PC-3 (cell line): ENCODE results near the gene NAALADL1. TPM values are rescaled to one million over a fixed set of nuclear protein-coding genes. Genes with fewer than 3 reads are reported as not detected.

ENCODE experiments used
- ATAC-seq: fragments of 200-7000 bp; cut with Tn5 transposase; 2 replicates; pipeline ENCODE4 v1.9.1; 2020; ENCODE audit warnings: mild to moderate bottlenecking, moderate library complexity
- BruUV-seq: library from RNA; stranded (reverse); fragments of 400-500 nt; replicated peaks from 2 replicates; lab custom pipeline; 2021; lab: Mats Ljungman, UMichigan
- CTCF ChIA-PET: fragments of 300-600 bp; sonication (Branson Sonifier 250); formaldehyde crosslinking; loops from one replicate; lab custom pipeline; 2022; ENCODE audit warnings: antibody characterized with exemption; lab: Charles Lee
- POLR2A ChIA-PET: fragments of 300-600 bp; sonication (Branson Sonifier 250); formaldehyde crosslinking; loops from one replicate; lab custom pipeline; 2022; ENCODE audit warnings: antibody characterized with exemption; ENCODE audit not compliant: unreplicated experiment; lab: Charles Lee
- DNase-seq: peaks from one replicate; pipeline ENCODE4 v3.0.0-alpha.2; 2015
- H2AFZ ChIP-seq: fragments of 300-600 bp; sonication (generic); 2 replicates; pipeline ENCODE4 v1.6.0; 2016; ENCODE audit warnings: antibody characterized with exemption, low read length
- H3F3A ChIP-seq: fragments of 300-600 bp; sonication (generic); one replicate; pipeline ENCODE4 v1.6.0; 2017; ENCODE audit warnings: antibody characterized with exemption, low read length, control low read depth, mild to moderate bottlenecking; ENCODE audit not compliant: unreplicated experiment
- H3K27ac ChIP-seq: fragments of 300-600 bp; sonication (generic); 2 replicates; pipeline ENCODE4 v1.5.1; 2016; ENCODE audit warnings: mild to moderate bottlenecking, low read length
- H3K27me3 ChIP-seq: fragments of 300-600 bp; sonication (generic); 2 replicates; pipeline ENCODE4 v1.6.1; 2016; ENCODE audit warnings: low read length, mixed read lengths
- H3K36me3 ChIP-seq: fragments of 300-600 bp; sonication (generic); 2 replicates; pipeline ENCODE4 v1.6.1; 2016; ENCODE audit warnings: low read depth, mixed run types, low read length, mixed read lengths
- H3K4me1 ChIP-seq: fragments of 300-600 bp; sonication (generic); 2 replicates; pipeline ENCODE4 v1.5.1; 2016; ENCODE audit warnings: low read length; ENCODE audit not compliant: insufficient read depth
- H3K4me2 ChIP-seq: fragments of 300-600 bp; sonication (generic); 2 replicates; pipeline ENCODE4 v1.6.0; 2016; ENCODE audit warnings: low read length
- H3K4me3 ChIP-seq: fragments of 300-600 bp; sonication (generic); 2 replicates; pipeline ENCODE4 v1.5.1; 2016; ENCODE audit warnings: mild to moderate bottlenecking, low read length, mixed read lengths
- H3K79me2 ChIP-seq: fragments of 300-600 bp; sonication (generic); 2 replicates; pipeline ENCODE4 v1.6.1; 2017; ENCODE audit warnings: low read length, mixed read lengths
- H3K9ac ChIP-seq: fragments of 300-600 bp; sonication (generic); 2 replicates; pipeline ENCODE4 v1.6.0; 2016; ENCODE audit warnings: mild to moderate bottlenecking, low read length
- H3K9me2 ChIP-seq: fragments of 300-600 bp; sonication (generic); replicated peaks from 2 replicates; pipeline ENCODE4 v1.6.1; 2016; ENCODE audit warnings: mixed run types, low read length, mixed read lengths
- H3K9me3 ChIP-seq: fragments of 300-600 bp; sonication (generic); 2 replicates; pipeline ENCODE4 v1.6.1; 2016; ENCODE audit warnings: low read length, mixed read lengths
- H4K20me1 ChIP-seq: fragments of 300-600 bp; sonication (generic); 2 replicates; pipeline ENCODE4 v1.6.1; 2016; ENCODE audit warnings: low read length, mixed read lengths
- CTCF ChIP-seq: fragments of 300-600 bp; sonication (generic); conservative IDR thresholded peaks from 2 replicates; pipeline ENCODE4 v1.5.1; 2017; ENCODE audit warnings: antibody characterized with exemption, low read depth, mild to moderate bottlenecking, low read length
- EZH2 ChIP-seq: fragments of 300-600 bp; sonication (generic); IDR thresholded peaks from one replicate; pipeline ENCODE4 v1.6.1; 2017; ENCODE audit warnings: antibody characterized with exemption, mild to moderate bottlenecking, low read length; ENCODE audit not compliant: unreplicated experiment
- EZH2phosphoT487 ChIP-seq: fragments of 300-600 bp; sonication (generic); IDR thresholded peaks from 2 replicates; pipeline ENCODE4 v1.6.1; 2018; ENCODE audit warnings: mild to moderate bottlenecking, antibody characterized with exemption, low read length, borderline replicate concordance
- intact Hi-C: fragments of 100-400 bp; cut with micrococcal nuclease; formaldehyde crosslinking; loops from 2 replicates; pipeline ENCODE4 v1.9.0; 2023
- total RNA-seq: library from RNA; depleted of rRNA; stranded (reverse); fragments of >200 nt; gene quantifications from 2 replicates; pipeline ENCODE4 v1.2.3, GENCODE V29; 2014

The NAALADL1 gene
- total RNA-seq, 1 experiment from 2014 or later, result 0.47 TPM

DNA sequence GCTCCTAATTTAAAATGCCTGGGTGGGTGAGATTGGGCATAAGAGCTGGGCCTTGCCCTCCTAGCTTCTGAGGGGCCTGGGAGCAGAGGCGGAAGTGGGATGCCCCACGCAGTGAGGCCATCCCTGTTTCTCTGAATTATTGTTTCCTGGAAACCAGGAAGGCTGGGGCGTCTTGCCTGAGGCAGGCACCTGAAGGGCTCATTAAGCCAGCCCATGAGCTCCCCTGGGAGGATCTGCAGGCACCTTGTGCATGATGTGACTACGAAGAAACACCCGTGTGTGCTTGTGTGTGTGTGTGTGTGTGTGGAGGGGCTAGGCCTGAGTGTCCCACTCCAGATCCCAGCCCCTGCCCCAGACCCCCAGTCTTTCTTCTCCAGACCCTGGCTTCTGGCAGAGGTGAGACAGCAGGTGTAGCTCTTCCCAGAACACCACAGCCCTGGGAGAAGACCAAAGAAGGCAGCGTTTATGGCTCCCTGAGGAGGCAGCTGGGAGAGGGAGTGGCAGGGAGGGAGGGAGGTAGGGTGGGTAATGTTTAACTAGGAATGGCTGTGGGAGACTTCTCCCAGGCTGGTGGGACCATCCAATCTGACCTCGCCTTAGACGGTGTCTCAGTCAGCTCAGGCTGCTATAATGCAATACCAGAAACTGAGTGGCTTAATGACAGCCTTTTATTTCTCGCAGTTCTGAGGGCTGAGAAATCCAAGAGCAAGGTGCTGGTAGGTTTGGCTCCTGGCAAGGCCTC is 59.5 kb downstream of the NAALADL1 start:
- ChIA-PET POLR2A (no interaction called here), CTCF (interaction anchor here (0.6 to 1.0 kb wide), 2 partner anchors 62 to 154 kb away, joined by 3 to 4 read pairs; no protein-coding TSS in a partner anchor)
- Histone ChIP-seq H3K79me2 (no peaks in the 10 kb centered on the region), H4K20me1 (no peaks in the 10 kb centered on the region), H3K4me1 (no peaks in the 10 kb centered on the region), H3K4me3 (no peak overlapping the region), H3K27ac (no peak overlapping the region), H3K9ac (no peak overlapping the region), H3K4me2 (no peak overlapping the region), H2AFZ (no peak overlapping the region), H3F3A (no peaks in the 10 kb centered on the region), H3K9me2 (no peaks in the 10 kb centered on the region), H3K36me3 (no peaks in the 10 kb centered on the region), H3K27me3 (no peaks in the 10 kb centered on the region), H3K9me3 (no peaks in the 10 kb centered on the region)
- DNase-seq (no peak), ATAC-seq (no peak)
- no peak for TF ChIP-seq EZH2phosphoT487
- no peak for TF ChIP-seq CTCF
- no peak for TF ChIP-seq EZH2
- intact Hi-C loops, result no loop called here
- no TSS peak for BruUV-seq

DNA sequence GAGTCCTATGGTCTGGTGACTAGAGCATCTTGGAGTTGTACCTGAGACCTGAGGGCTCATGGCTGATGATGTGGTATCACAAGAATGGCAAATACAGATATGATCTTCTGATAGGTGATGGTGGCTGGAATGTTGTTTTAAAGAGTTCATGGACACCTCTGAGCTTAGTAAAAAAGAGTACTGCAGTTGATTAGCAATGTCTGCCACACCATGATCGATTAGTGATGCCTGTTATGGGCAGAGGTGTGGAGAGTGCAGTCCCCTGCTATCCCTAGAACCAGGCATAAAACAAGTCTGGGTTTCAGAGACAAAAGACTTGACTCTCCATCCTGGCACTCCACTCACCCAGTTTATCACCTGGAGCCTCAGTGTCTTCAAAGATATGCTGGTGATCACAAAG is 60.2 kb downstream of the NAALADL1 start:
- intact Hi-C loops, result no loop called here
- POLR2A ChIA-PET, result no interaction called here

More for the DNA sequence above, 60.2 kb downstream of the NAALADL1 start:
- no peaks in the 10 kb centered on the region for H3K4me1 ChIP-seq
- no peaks in the 10 kb centered on the region for H3F3A ChIP-seq
- H2AFZ ChIP-seq, result no peak overlapping the region
- H3K9ac ChIP-seq, result no peak overlapping the region
- H3K36me3 ChIP-seq, result no peaks in the 10 kb centered on the region
- CTCF ChIA-PET, result interaction anchor here (1.0 kb wide), 1 partner anchor 153 kb away, joined by 3 read pairs; no protein-coding TSS in a partner anchor
- no peaks in the 10 kb centered on the region for H3K9me2 ChIP-seq
- H3K27me3 ChIP-seq, result no peaks in the 10 kb centered on the region
- no TSS peak for BruUV-seq
- H3K4me3 ChIP-seq, result no peak overlapping the region
- H3K4me2 ChIP-seq, result no peak overlapping the region
- TF ChIP-seq CTCF (no peak), EZH2phosphoT487 (no peak), EZH2 (no peak)
- no peak for ATAC-seq
- H3K79me2 ChIP-seq, result no peaks in the 10 kb centered on the region
- H3K9me3 ChIP-seq, result no peaks in the 10 kb centered on the region
- no peak overlapping the region for H3K27ac ChIP-seq
- H4K20me1 ChIP-seq, result no peaks in the 10 kb centered on the region
- DNase-seq, result peak; percentile 31
